Panc1 (cell line): ENCODE measurements around the gene HS3ST5. TPM values are rescaled to one million over a fixed set of nuclear protein-coding genes. Genes with fewer than 3 reads are reported as not detected.

Experiments
- ATAC-seq: fragments of 200-7000 bp; cut with Tn5 transposase; 2 replicates; pipeline ENCODE4 v1.9.1; 2020; ENCODE audit warnings: mild to moderate bottlenecking, moderate library complexity
- BruUV-seq: library from RNA; stranded (reverse); fragments of 400-500 nt; replicated peaks from 2 replicates; lab custom pipeline; 2021; lab: Mats Ljungman, UMichigan
- CTCF ChIA-PET: fragments of 300-600 bp; sonication (Branson Sonifier 250); formaldehyde crosslinking; loops from one replicate; lab custom pipeline; 2022; ENCODE audit warnings: antibody characterized with exemption; lab: Charles Lee
- POLR2A ChIA-PET: fragments of 300-600 bp; sonication (Branson Sonifier 250); formaldehyde crosslinking; loops from one replicate; lab custom pipeline; 2022; ENCODE audit warnings: antibody characterized with exemption; lab: Charles Lee
- DNase-seq: peaks from one replicate; pipeline ENCODE4 v3.0.0-alpha.2; 2010; ENCODE audit warnings: low read depth, low spot score
- H3K27ac ChIP-seq: 2 replicates; pipeline ENCODE4 v1.5.1; 2011; ENCODE audit warnings: mild to moderate bottlenecking, low read length, inconsistent platforms
- H3K27me3 ChIP-seq: fragments of 200-500 bp; sonication (Bioruptor generic); 2 replicates; pipeline ENCODE4 v1.6.0; 2014; ENCODE audit warnings: low read length, inconsistent platforms; ENCODE audit not compliant: control insufficient read depth, insufficient read depth
- H3K36me3 ChIP-seq: fragments of 200-500 bp; sonication (Bioruptor generic); 2 replicates; pipeline ENCODE4 v1.5.1; 2014; ENCODE audit warnings: inconsistent platforms, mild to moderate bottlenecking, low read length, moderate library complexity; ENCODE audit not compliant: control insufficient read depth, insufficient read depth
- H3K4me1 ChIP-seq: 2 replicates; pipeline ENCODE4 v1.5.1; 2011; ENCODE audit warnings: inconsistent platforms, mild to moderate bottlenecking, low read length, moderate library complexity; ENCODE audit not compliant: control insufficient read depth, insufficient read depth
- H3K4me3 ChIP-seq, 2 experiments: 2 replicates each; pipeline ENCODE4 v1.5.1; 2011 to 2012; ENCODE audit warnings: low read depth in 2 of 2, low read length in 2 of 2, mild to moderate bottlenecking in 2 of 2, inconsistent platforms in 1 of 2, moderate library complexity in 1 of 2
- H3K9me3 ChIP-seq: fragments of 200-500 bp; sonication (Bioruptor generic); 2 replicates; pipeline ENCODE4 v1.5.1; 2014; ENCODE audit warnings: low read depth, mild to moderate bottlenecking, inconsistent platforms, low read length, moderate library complexity; ENCODE audit not compliant: control insufficient read depth, insufficient read depth
- POLR2AphosphoS5 ChIP-seq: IDR thresholded peaks from 2 replicates; pipeline ENCODE4 v1.6.1; 2012; ENCODE audit warnings: mild to moderate bottlenecking, low read depth, low read length, moderate library complexity
- REST ChIP-seq, 2 experiments: IDR thresholded peaks; 2 replicates each; pipeline ENCODE4 v1.6.1; 2011 to 2012; ENCODE audit warnings: low read depth in 2 of 2, control low read depth in 1 of 2, low read length in 1 of 2, mild to moderate bottlenecking in 1 of 2, moderate library complexity in 1 of 2; ENCODE audit not compliant: insufficient read depth in 1 of 2
- SIN3A ChIP-seq: IDR thresholded peaks from 2 replicates; pipeline ENCODE4 v1.6.1; 2012; ENCODE audit warnings: low read depth, mild to moderate bottlenecking, low read length, moderate library complexity, borderline replicate concordance; ENCODE audit not compliant: insufficient read depth
- TCF7L2 ChIP-seq: IDR thresholded peaks from 2 replicates; pipeline ENCODE4 v1.6.1; 2011; ENCODE audit warnings: mild to moderate bottlenecking, low read depth, low read length, inconsistent platforms
- in situ Hi-C: cut with HindIII; loops from 2 replicates; pipeline ENCODE4 v1.10.0; 2016; ENCODE audit warnings: low sequenced_read_pairs, low pct_unique_long_range_greater_than_20kb
- intact Hi-C: fragments of 100-400 bp; cut with micrococcal nuclease; formaldehyde crosslinking; loops from one replicate; pipeline ENCODE4 v1.10.0; 2022; ENCODE audit not compliant: unreplicated experiment
- total RNA-seq: library from RNA; stranded (reverse); gene quantifications from one replicate; pipeline ENCODE4 v1.2.1, GENCODE V29; 2021; ENCODE audit not compliant: unreplicated experiment
- TF ChIP-seq, protein P1 (sequence below): fragments of 450-650 bp; IDR thresholded peaks from 2 replicates; pipeline ENCODE4 v1.5.1; 2017; ENCODE audit warnings: mild to moderate bottlenecking

The HS3ST5 gene
- total RNA-seq, 1 experiment from 2014 or later = 0.05 TPM

DNA sequence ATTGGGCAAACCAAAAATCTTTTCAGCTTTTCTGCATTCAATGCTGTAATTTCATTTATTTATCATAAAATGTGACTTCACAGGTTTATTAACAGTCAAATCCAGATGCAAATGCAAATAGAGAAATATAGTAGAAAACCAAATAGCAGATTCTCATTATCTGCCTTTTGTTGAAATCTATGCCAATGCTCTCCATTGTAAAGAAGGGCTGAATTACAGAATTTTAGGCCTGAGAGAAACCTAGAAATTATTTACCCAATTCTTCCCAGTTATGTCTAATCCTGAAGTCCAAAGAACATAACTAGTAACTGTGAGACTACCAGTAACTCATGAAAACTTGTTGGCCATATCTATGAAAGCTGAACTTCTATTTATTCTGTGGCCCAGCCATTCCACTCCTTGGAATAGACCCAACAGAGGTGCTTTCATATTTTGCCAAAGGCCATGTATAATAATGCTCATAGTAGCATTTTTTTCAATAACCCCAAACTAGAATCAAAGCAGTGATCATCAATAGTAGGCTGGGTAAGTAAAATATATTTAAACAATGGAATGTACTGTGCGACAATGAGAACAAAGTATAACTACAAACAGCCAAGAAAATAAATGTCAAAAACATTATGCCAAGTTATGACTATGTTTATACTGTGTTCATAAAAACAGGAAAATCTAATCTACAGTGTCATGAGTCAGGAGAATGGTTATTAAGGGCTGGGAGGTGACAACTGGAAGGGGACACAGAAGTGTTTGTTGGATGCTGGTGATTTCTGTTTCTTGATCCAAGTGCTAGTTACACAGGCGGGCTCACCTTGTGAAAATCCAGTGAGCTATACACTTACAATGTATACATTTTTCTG, 183.8 kb downstream of the HS3ST5 start:
- ATAC-seq (no peak), DNase-seq (no peak)
- ChIA-PET POLR2A (no interaction called here), CTCF (no interaction called here)
- Histone ChIP-seq H3K27ac (no peak overlapping the region), H3K9me3 (no peaks in the 10 kb centered on the region), H3K4me3 (no peak overlapping the region), H3K27me3 (no peaks in the 10 kb centered on the region), H3K36me3 (no peaks in the 10 kb centered on the region), H3K4me1 (no peaks in the 10 kb centered on the region)
- TF ChIP-seq TCF7L2 (no peak), REST (IDR thresholded peaks at IDR 0.05; ENCODE audit: insufficient read depth in 1 of 2, low read depth in 2 of 2, low read length in 1 of 2) (no peak), POLR2AphosphoS5 (no peak), SIN3A (no peak)
- TF ChIP-seq, protein P1, sequence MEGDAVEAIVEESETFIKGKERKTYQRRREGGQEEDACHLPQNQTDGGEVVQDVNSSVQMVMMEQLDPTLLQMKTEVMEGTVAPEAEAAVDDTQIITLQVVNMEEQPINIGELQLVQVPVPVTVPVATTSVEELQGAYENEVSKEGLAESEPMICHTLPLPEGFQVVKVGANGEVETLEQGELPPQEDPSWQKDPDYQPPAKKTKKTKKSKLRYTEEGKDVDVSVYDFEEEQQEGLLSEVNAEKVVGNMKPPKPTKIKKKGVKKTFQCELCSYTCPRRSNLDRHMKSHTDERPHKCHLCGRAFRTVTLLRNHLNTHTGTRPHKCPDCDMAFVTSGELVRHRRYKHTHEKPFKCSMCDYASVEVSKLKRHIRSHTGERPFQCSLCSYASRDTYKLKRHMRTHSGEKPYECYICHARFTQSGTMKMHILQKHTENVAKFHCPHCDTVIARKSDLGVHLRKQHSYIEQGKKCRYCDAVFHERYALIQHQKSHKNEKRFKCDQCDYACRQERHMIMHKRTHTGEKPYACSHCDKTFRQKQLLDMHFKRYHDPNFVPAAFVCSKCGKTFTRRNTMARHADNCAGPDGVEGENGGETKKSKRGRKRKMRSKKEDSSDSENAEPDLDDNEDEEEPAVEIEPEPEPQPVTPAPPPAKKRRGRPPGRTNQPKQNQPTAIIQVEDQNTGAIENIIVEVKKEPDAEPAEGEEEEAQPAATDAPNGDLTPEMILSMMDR = no peak
- in situ Hi-C loops = loop anchor here (10.0 kb wide), 1 partner anchor 56 kb away; no protein-coding TSS in a partner anchor
- BruUV-seq = no TSS peak
- intact Hi-C loops = no loop called here

GRCh38 chr6:114158411-114158810, 184.4 kb downstream of the HS3ST5 start:
- Histone ChIP-seq H3K9me3 (no peaks in the 10 kb centered on the region), H3K4me3 (no peak overlapping the region), H3K27me3 (no peaks in the 10 kb centered on the region), H3K4me1 (no peaks in the 10 kb centered on the region), H3K27ac (no peak overlapping the region), H3K36me3 (no peaks in the 10 kb centered on the region)
- intact Hi-C loops (no loop called here), in situ Hi-C loops (loop anchor here (10.0 kb wide), 1 partner anchor 56 kb away; no protein-coding TSS in a partner anchor)
- DNase-seq (no peak), ATAC-seq (no peak)
- ChIA-PET CTCF (no interaction called here), POLR2A (no interaction called here)
- no TSS peak for BruUV-seq
- no peak for TF ChIP-seq REST (IDR thresholded peaks at IDR 0.05; ENCODE audit: insufficient read depth in 1 of 2, low read depth in 2 of 2, low read length in 1 of 2)
- TF ChIP-seq, protein P1 = no peak
